MCF 10A (cell line): ENCODE data around the gene C22orf23. TPM values are rescaled to one million over a fixed set of nuclear protein-coding genes. Genes with fewer than 3 reads are reported as not detected.
A peak's percentile ranks its signal among the peaks of the same experiment; 100 is the strongest.

Experiments used
- BruUV-seq: library from RNA; stranded (reverse); fragments of 400-500 nt; replicated peaks from 2 replicates; lab custom pipeline; 2021; lab: Mats Ljungman, UMichigan
- CTCF ChIA-PET: fragments of 300-600 bp; sonication (Branson Sonifier 250); formaldehyde crosslinking; extraction: SDS; loops from one replicate; lab custom pipeline; 2021; ENCODE audit warnings: antibody characterized with exemption, inconsistent platforms; lab: Yijun Ruan, JAX
- POLR2A ChIA-PET: fragments of 300-600, 350-650 bp; sonication (Branson Sonifier 250); formaldehyde crosslinking; extraction: SDS; loops from one replicate; lab custom pipeline; 2020; ENCODE audit warnings: antibody characterized with exemption, inconsistent platforms; lab: Yijun Ruan, JAX
- DNase-seq: peaks from one replicate; pipeline ENCODE4 v3.0.0-alpha.2; 2018; ENCODE audit not compliant: unreplicated experiment
- H3K27ac Mint-ChIP-seq: one replicate; pipeline ENCODE4 v1.8.0; 2022; ENCODE audit warnings: mild to moderate bottlenecking, low read depth, mixed read lengths; ENCODE audit not compliant: unreplicated experiment
- H3K27me3 Mint-ChIP-seq: one replicate; pipeline ENCODE4 v1.8.0; 2022; ENCODE audit warnings: mixed read lengths; ENCODE audit not compliant: insufficient read depth, unreplicated experiment
- H3K36me3 Mint-ChIP-seq: one replicate; pipeline ENCODE4 v1.8.0; 2022; ENCODE audit warnings: mild to moderate bottlenecking, moderate library complexity, mixed read lengths; ENCODE audit not compliant: insufficient read depth, unreplicated experiment
- H3K4me1 Mint-ChIP-seq: one replicate; pipeline ENCODE4 v1.8.0; 2022; ENCODE audit warnings: mixed read lengths; ENCODE audit not compliant: insufficient read depth, unreplicated experiment
- H3K4me3 Mint-ChIP-seq: one replicate; pipeline ENCODE4 v1.8.0; 2022; ENCODE audit warnings: mild to moderate bottlenecking, moderate library complexity, mixed read lengths; ENCODE audit not compliant: unreplicated experiment
- H3K9me3 Mint-ChIP-seq: one replicate; pipeline ENCODE4 v1.8.0; 2022; ENCODE audit warnings: mixed read lengths; ENCODE audit not compliant: unreplicated experiment
- CTCF ChIP-seq: fragments of 200-600 bp; IDR thresholded peaks from one replicate; pipeline ENCODE4 v1.8.0; 2022; ENCODE audit warnings: antibody characterized with exemption, mild to moderate bottlenecking; ENCODE audit not compliant: unreplicated experiment
- intact Hi-C: fragments of 100-400 bp; cut with micrococcal nuclease; formaldehyde crosslinking; loops from 2 replicates; pipeline ENCODE4 v1.14.1; 2022
- total RNA-seq: library from RNA; stranded (reverse); gene quantifications from 2 replicates; pipeline ENCODE4 v1.2.3, GENCODE V29; 2022

C22orf23 gene
- total RNA-seq, 1 experiment from 2014 or later = not detected

- CTCF ChIA-PET = interaction anchor here (0.9 to 4.6 kb wide), 11 partner anchors 10 to 749 kb away, joined by 3 to 22 read pairs (median 5); partner anchors contain the start of gene MICALL1
- POLR2A ChIA-PET = interaction anchor here (1.4 to 4.7 kb wide), 3 partner anchors 23 to 35 kb away, joined by 3 to 34 read pairs (median 23); partner anchors contain the start of gene MICALL1
These were observed 21.5 kb downstream of the C22orf23 start for GRCh38 chr22:37931893-37932389.

GRCh38 chr22:37930952-37931440 lies 22.4 kb downstream of the C22orf23 start:
- POLR2A ChIA-PET = interaction anchor here (1.1 to 4.7 kb wide), 5 partner anchors 13 to 44 kb away, joined by 3 to 34 read pairs (median 4); partner anchors contain the start of gene MICALL1
- CTCF ChIA-PET = interaction anchor here (0.7 to 4.6 kb wide), 10 partner anchors 19 to 181 kb away, joined by 3 to 22 read pairs (median 4); partner anchors contain the start of genes C22orf23, MICALL1 and POLR2F
- TF ChIP-seq CTCF = no peak
- DNase-seq = no peak
- peaks cover 22% of the 10 kb centered on the region for H3K4me1 Mint-ChIP-seq
- H3K4me3 Mint-ChIP-seq = no peak overlapping the region
- no TSS peak for BruUV-seq
- peaks cover 93% of the 10 kb centered on the region for H3K36me3 Mint-ChIP-seq
- H3K27ac Mint-ChIP-seq = no peak overlapping the region
- H3K27me3 Mint-ChIP-seq = no peaks in the 10 kb centered on the region
- no peaks in the 10 kb centered on the region for H3K9me3 Mint-ChIP-seq
- intact Hi-C loops = loop anchor here (1.0 kb wide), 1 partner anchor 114 kb away; no protein-coding TSS in a partner anchor

More at GRCh38 chr22:37931893-37932389, 21.5 kb downstream of the C22orf23 start:
- DNase-seq = no peak
- Mint-ChIP-seq H3K36me3 (peaks cover 94% of the 10 kb centered on the region), H3K4me1 (peaks cover 22% of the 10 kb centered on the region), H3K9me3 (no peaks in the 10 kb centered on the region), H3K4me3 (no peak overlapping the region), H3K27me3 (no peaks in the 10 kb centered on the region), H3K27ac (no peak overlapping the region)
- intact Hi-C loops = no loop called here
- BruUV-seq = no TSS peak
- no peak for TF ChIP-seq CTCF

DNA sequence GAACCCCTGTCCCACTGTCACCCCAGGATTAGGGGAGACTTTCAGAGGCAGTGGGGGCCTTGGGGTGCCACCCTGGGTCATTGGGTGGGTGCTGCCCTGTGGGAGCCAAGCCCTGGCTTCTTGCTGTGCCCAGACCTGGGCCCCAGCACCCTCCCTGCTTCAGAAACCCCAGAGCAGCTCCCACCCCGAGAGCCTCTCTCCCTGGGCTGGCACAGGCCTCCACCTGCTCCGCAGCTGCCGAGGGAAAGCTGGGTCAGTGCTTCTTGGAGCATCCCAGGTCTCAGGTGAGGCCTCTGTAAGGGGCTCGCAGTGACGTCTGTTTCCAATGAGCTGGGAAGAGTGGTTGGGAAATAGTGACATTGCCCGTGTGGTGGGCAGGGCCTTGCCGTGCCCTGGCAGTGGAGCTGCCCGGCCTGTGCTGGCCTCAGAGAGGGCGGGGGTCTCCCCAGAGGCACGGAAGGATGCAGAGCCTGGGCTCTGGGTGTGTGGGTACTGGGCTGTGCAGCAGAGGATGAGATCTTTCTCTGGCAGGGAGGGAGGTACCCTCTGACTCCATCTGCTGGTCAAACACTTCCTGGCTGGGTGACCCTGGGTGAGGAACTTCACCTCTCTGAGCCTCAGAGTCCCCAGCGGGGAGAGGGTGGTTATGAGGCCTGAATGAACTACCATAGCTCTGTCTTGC lies 23.0 kb downstream of the C22orf23 start:
- TF ChIP-seq CTCF = peak; percentile 32
- intact Hi-C loops = loop anchor here (1.0 kb wide), 1 partner anchor 113 kb away; no protein-coding TSS in a partner anchor
- ChIA-PET CTCF (interaction anchor here (0.6 to 4.6 kb wide), 9 partner anchors 16 to 67 kb away, joined by 3 to 22 read pairs (median 4); partner anchors contain the start of genes C22orf23, MICALL1 and POLR2F), POLR2A (interaction anchor here (0.7 to 4.7 kb wide), 6 partner anchors 9 to 43 kb away, joined by 3 to 34 read pairs (median 4); partner anchors contain the start of gene MICALL1)
- H3K9me3 Mint-ChIP-seq = no peaks in the 10 kb centered on the region
- peaks cover 93% of the 10 kb centered on the region for H3K36me3 Mint-ChIP-seq
- H3K4me3 Mint-ChIP-seq = no peak overlapping the region
- no peaks in the 10 kb centered on the region for H3K27me3 Mint-ChIP-seq
- H3K4me1 Mint-ChIP-seq = peaks cover 22% of the 10 kb centered on the region
- BruUV-seq = no TSS peak
- no peak overlapping the region for H3K27ac Mint-ChIP-seq
- DNase-seq = peak; percentile 41

DNA sequence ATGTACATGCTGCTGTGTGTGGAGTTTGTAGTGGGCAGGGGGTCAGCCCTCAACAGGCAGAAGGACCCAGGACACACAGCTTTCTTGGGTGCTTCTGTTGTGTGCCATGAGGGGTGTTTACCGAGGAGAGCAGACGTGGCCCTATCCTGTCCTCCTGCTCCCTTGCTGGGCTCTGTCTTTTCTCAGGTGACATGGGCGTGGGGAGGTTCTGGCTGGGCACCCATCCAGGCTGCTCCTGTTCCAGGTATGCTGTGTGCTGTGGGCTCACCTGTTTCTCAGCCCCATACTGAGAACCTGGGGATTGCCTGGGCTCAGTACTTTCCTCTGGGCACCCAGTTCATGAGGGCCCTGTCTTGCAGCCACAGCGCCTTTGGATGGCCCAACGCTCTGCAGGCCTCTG lies 24.0 kb downstream of the C22orf23 start:
- ChIA-PET POLR2A (interaction anchor here (1.2 to 1.3 kb wide), 2 partner anchors 24 to 42 kb away, joined by 4 to 6 read pairs; partner anchors contain the start of gene MICALL1), CTCF (no interaction called here)
- DNase-seq = no peak
- peaks cover 22% of the 10 kb centered on the region for H3K4me1 Mint-ChIP-seq
- no peaks in the 10 kb centered on the region for H3K9me3 Mint-ChIP-seq
- H3K27me3 Mint-ChIP-seq = no peaks in the 10 kb centered on the region
- no TSS peak for BruUV-seq
- no peak overlapping the region for H3K27ac Mint-ChIP-seq
- intact Hi-C loops = no loop called here
- H3K4me3 Mint-ChIP-seq = no peak overlapping the region
- peaks cover 85% of the 10 kb centered on the region for H3K36me3 Mint-ChIP-seq
- TF ChIP-seq CTCF = no peak
